Measurements from ENCODE around the gene ZNF780A.
A peak's percentile ranks its signal among the peaks of the same experiment; 100 is the strongest.
"Not testable (repeated sequence)": the region's sequence is repeated elsewhere in the genome, so short reads cannot be mapped to it uniquely, and the experiment has no call there.

ZNF780A gene

GRCh38 chr19:40084948-40085347, 5.8 kb downstream of the ZNF780A start:
- DNase-seq (ENCODE audit: low read depth), result no peak

GRCh38 chr19:40081411-40081810, 9.3 kb downstream of the ZNF780A start:
- no peak for DNase-seq (ENCODE audit: low read depth)

- no peak for DNase-seq (ENCODE audit: low read depth)
Measured at GRCh38 chr19:40080289-40080688, 10.5 kb downstream of the ZNF780A start.

DNA sequence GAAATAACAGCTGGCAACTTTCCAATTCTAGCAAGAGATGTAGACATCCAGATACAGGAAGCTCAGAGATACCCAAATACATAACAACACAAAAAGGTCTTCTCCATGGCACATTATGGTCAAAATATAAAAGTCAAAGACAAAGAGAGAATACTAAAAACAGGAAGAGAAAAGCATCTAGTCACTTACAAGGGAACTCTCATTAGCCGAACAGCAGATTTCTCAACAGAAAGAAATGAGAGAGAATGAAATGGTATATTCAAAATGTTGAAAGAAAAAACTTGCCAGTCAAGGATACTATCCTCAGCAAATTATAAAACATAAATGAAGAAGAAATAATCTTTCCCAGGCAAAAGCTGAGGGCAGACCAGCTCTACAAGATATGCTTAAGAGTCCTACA, 12.4 kb downstream of the ZNF780A start:
- no peak for DNase-seq (ENCODE audit: low read depth)

DNA sequence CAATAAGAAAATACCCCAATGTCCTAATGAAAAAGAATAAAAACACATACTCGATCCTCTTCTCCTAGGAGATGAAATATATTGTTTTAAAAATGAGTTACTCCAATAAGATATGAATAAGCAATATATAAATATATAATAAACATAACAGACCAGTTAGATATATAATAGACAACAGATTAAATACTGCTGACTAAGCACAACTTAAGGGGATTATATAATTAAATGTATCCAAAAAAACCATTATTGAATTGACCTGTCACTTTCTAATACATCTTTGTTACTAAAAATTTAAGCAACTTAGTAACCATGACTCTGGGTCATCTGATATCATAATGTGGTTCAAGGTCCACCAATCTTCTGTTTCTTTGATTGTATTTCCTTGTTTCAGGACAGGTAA, 20.7 kb downstream of the ZNF780A start:
- no peak for DNase-seq (ENCODE audit: low read depth)

DNA sequence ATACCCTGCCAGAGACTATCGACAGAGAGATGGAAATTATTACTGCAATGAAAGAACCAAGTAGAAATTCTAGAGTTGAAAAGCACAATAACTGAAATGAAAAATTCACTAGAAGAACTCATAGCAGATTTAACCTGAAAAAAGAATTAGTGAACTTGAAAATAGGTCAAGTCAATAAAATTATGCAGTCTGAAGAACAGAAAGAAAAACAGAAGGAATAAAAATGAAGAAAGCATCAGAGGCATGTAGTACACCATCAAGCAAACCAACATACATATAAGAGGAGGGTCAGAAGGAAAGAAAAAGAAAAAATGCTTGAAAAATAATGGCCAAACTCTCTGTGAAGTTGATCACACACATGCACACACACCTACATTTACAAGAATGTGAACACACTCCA, 31.1 kb downstream of the ZNF780A start:
- no peak for DNase-seq (ENCODE audit: low read depth)

- DNase-seq (ENCODE audit: low read depth), result no peak
Measured at GRCh38 chr19:40057166-40057565, 33.6 kb downstream of the ZNF780A start.

GRCh38 chr19:40056505-40056904, 34.2 kb downstream of the ZNF780A start:
- DNase-seq (ENCODE audit: low read depth), result no peak

- DNase-seq (ENCODE audit: low read depth), result peak; percentile 2
Measured at GRCh38 chr19:40055832-40056504, 34.8 kb downstream of the ZNF780A start, which contains the start of gene ZNF780B. TSS of gene ZNF780B (minus strand) at chr19:40056231. CDS start at chr19:40050332, 5,899 bp downstream.

DNA sequence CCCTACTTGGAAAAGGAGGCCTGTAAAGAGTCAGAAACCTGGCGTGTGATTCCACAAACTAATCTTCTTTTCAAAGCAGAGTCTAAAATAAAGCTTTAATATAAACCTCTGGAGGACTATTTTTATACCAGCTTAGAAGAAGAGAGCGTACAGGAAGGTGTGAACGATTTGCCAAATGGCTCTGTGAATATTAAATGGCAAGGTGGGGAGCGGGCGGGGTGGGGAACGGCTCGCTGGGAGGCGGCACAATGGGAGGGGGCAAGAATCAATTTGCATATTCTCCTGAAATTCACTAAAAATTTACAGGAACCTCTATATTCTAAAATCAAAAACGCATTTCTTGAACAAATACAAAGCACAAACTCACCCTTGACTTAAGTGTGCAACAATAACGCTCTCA, 35.7 kb downstream of the ZNF780A start:
- DNase-seq (ENCODE audit: low read depth), result no peak

DNA sequence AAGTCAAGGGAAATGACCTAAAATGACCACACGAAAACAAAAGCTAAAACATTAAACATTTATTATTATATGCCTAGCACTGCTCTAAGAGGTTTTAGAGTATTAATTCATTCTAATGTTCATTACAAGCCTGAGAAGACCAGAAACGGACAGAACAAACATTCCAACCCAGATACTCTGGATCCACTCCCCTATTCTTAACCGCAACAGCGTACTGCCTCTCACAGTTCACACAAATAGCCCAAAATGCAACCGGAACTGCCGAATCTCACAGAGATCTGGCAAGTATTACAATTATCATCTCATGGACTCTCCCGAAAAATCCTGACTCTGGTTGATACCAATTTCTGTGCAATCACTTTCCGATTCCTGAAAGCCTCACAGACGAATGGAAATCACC, 36.1 kb downstream of the ZNF780A start:
- DNase-seq (ENCODE audit: low read depth), result no peak

- DNase-seq (ENCODE audit: low read depth), result no peak
Measured at GRCh38 chr19:40053491-40053890, 37.3 kb downstream of the ZNF780A start.

DNA sequence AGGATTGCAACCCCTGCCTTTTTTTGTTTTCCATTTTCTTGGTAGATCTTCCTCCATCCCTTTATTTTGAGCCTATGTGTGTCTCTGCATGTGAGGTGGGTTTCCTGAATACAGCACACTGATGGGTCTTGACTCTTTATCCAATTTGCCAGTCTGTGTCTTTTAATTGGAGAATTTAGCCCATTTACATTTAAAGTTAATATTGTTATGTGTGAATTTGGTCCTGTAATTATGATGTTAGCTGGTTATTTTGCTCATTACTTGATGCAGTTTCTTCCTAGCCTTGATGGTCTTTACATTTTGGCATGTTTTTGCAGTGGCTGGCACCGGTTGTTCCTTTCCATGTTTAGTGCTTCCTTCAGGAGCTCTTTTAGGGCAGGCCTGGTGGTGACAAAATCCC, 49.0 kb downstream of the ZNF780A start:
- not testable (repeated sequence) for DNase-seq (ENCODE audit: low read depth)

GRCh38 chr19:40038047-40038446, 52.7 kb downstream of the ZNF780A start:
- DNase-seq (ENCODE audit: low read depth), result not testable (repeated sequence)

DNA sequence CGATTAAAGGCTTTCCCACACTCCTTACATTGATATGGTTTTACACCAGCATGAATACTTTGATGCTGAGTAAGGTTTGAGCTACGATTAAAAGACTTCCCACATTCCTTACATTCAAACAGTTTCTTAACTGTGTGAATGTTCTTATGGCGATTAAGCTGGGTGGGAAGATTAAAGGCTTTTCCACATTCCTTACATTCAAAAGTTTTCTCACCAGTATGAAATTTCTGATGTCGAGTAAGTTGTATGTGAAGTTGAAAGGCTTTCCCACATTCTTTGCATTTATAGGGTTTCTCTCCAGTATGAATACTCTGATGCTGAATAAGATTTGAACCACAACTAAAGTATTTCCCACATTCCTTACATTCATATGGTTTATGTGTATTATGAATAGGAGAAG, 54.7 kb downstream of the ZNF780A start:
- no peak for DNase-seq (ENCODE audit: low read depth)

DNA sequence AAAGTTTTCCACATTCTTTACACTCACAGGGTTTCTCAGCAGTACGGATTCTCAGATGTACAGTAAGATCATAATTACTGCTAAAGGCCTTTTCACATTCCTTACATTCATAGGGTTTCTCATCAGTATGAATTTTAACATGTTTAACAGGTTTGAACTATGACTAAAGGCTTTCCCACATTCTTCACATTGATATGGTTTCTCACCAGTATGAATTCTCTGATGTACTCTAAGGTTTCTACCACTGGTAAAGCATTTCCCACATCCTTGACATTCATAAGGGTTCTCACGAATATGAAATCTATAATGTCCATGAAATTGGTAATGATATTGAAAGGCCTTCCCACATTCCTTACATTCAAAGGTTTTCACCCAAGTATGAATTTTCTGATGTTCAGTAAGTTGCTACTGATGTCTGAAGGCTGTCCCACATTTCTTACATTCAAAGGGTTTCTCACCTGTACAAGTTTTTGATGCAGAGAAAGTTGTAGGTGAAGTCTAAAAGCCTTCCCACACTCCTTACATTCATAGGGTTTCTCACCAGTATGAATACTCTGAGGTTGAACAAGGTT, 56.7 kb downstream of the ZNF780A start:
- no peak for DNase-seq (ENCODE audit: low read depth)

DNA sequence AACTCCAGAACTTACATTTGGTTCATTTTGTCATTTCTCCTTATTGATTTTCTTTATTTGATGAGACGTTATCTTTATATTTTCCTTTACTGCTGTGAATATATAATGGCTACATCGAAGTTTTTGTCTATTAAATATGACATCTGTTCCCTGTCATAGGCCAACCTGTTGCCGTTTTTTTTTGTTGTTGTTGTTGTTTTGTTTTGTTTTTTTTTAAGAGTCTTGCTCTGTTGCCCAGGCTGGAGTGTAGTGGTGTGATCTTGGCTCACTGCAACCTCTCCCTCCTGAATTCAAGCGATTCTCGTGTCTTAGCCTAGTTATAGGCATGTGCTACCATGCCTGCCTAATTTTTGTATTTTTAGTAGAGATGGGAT, 64.2 kb downstream of the ZNF780A start:
- DNase-seq (ENCODE audit: low read depth), result no peak

- no peak for DNase-seq (ENCODE audit: low read depth)
Measured at GRCh38 chr19:40025938-40026596, 64.7 kb downstream of the ZNF780A start.

- DNase-seq (ENCODE audit: low read depth), result no peak
Measured at GRCh38 chr19:40023969-40024368, 66.8 kb downstream of the ZNF780A start.
